IPS DF 6.9 (cell line): Measurements from ENCODE around the gene HOXA2.
A peak's percentile ranks its signal among the peaks of the same experiment; 100 is the strongest.

Experiments
- DNase-seq: peaks from one replicate; pipeline ENCODE4 v3.0.0-alpha.2; 2013; ENCODE audit warnings: low read depth, low spot score
- H3K27ac ChIP-seq: one replicate; pipeline ENCODE4 v1.5.1; 2013; ENCODE audit warnings: low read length, control low read depth
- H3K27me3 ChIP-seq: 2 replicates; pipeline ENCODE4 v1.6.1; 2013; ENCODE audit warnings: mild to moderate bottlenecking, low read length; ENCODE audit not compliant: control insufficient read depth, insufficient read depth
- H3K36me3 ChIP-seq: 2 replicates; pipeline ENCODE4 v1.6.1; 2013; ENCODE audit warnings: low read length; ENCODE audit not compliant: control insufficient read depth, insufficient read depth
- H3K4me1 ChIP-seq: 2 replicates; pipeline ENCODE4 v1.6.1; 2013; ENCODE audit warnings: low read length; ENCODE audit not compliant: control insufficient read depth, insufficient read depth
- H3K4me3 ChIP-seq: 2 replicates; pipeline ENCODE4 v1.5.1; 2013; ENCODE audit warnings: mild to moderate bottlenecking, low read length
- H3K9me3 ChIP-seq: 2 replicates; pipeline ENCODE4 v1.6.1; 2013; ENCODE audit warnings: low read length, inconsistent platforms; ENCODE audit not compliant: control insufficient read depth, insufficient read depth
- WGBS: extraction: QIAGEN DNeasy Blood & Tissue Kit; methylation state at CpG from one replicate; pipeline ENCODE4 v1.1.7; 2013; ENCODE audit warnings: mixed read lengths, missing lambda C conversion rate; ENCODE audit not compliant: insufficient read length, insufficient coverage; 5-methylcytosine and 5-hydroxymethylcytosine counted together

The HOXA2 gene

GRCh38 chr7:27116031-27116961 lies 13.8 kb upstream of the HOXA2 start:
- Histone ChIP-seq H3K27ac (no peak overlapping the region), H3K9me3 (no peaks in the 10 kb centered on the region), H3K4me3 (no peak overlapping the region), H3K4me1 (peaks cover 2% of the 10 kb centered on the region; the same call in 1 of the 2 replicates), H3K36me3 (no peaks in the 10 kb centered on the region), H3K27me3 (peaks cover 95% of the 10 kb centered on the region)
- DNase-seq, result no peak
- WGBS, result no CpG with 5 or more reads among the region's 20 CpGs

- peaks cover 95% of the 10 kb centered on the region for H3K27me3 ChIP-seq
- no peak overlapping the region for H3K27ac ChIP-seq
- DNase-seq, result no peak
- H3K4me3 ChIP-seq, result no peak overlapping the region
- H3K4me1 ChIP-seq, result peaks cover 2% of the 10 kb centered on the region; the same call in 1 of the 2 replicates
- no peaks in the 10 kb centered on the region for H3K9me3 ChIP-seq
- WGBS, result no CpG with 5 or more reads among the region's 45 CpGs
- no peaks in the 10 kb centered on the region for H3K36me3 ChIP-seq
Observed at GRCh38 chr7:27115221-27116026, 12.9 kb upstream of the HOXA2 start.

GRCh38 chr7:27114881-27115220 lies 12.4 kb upstream of the HOXA2 start:
- WGBS, result no CpG with 5 or more reads among the region's 6 CpGs
- no peak overlapping the region for H3K4me3 ChIP-seq

GRCh38 chr7:27113991-27114769 lies 11.7 kb upstream of the HOXA2 start:
- H3K4me3 ChIP-seq, result no peak overlapping the region
- WGBS, result no CpG with 5 or more reads among the region's 26 CpGs
- H3K9me3 ChIP-seq, result no peaks in the 10 kb centered on the region
- no peak for DNase-seq
- peaks cover 94% of the 10 kb centered on the region for H3K27me3 ChIP-seq
- H3K4me1 ChIP-seq, result peaks cover 2% of the 10 kb centered on the region; the same call in 1 of the 2 replicates
- H3K27ac ChIP-seq, result no peak overlapping the region
- no peaks in the 10 kb centered on the region for H3K36me3 ChIP-seq

More at GRCh38 chr7:27114881-27115220, 12.4 kb upstream of the HOXA2 start:
- Histone ChIP-seq H3K27me3 (peaks cover 94% of the 10 kb centered on the region), H3K36me3 (no peaks in the 10 kb centered on the region), H3K9me3 (no peaks in the 10 kb centered on the region), H3K27ac (no peak overlapping the region), H3K4me1 (peaks cover 2% of the 10 kb centered on the region; the same call in 1 of the 2 replicates)
- DNase-seq, result no peak

GRCh38 chr7:27112955-27113949 lies 10.8 kb upstream of the HOXA2 start:
- no CpG with 5 or more reads among the region's 57 CpGs for WGBS
- Histone ChIP-seq H3K36me3 (no peaks in the 10 kb centered on the region), H3K4me1 (peaks cover 2% of the 10 kb centered on the region; the same call in 1 of the 2 replicates), H3K27me3 (peaks cover 94% of the 10 kb centered on the region), H3K27ac (no peak overlapping the region), H3K9me3 (no peaks in the 10 kb centered on the region), H3K4me3 (peak overlapping the region; percentile 9; the same call in 1 of the 2 replicates)
- DNase-seq, result no peak

GRCh38 chr7:27112361-27112760 lies 9.9 kb upstream of the HOXA2 start:
- no peak overlapping the region for H3K4me3 ChIP-seq
- peaks cover 94% of the 10 kb centered on the region for H3K27me3 ChIP-seq
- peaks cover 4% of the 10 kb centered on the region; the same call in 1 of the 2 replicates for H3K4me1 ChIP-seq
- H3K27ac ChIP-seq, result no peak overlapping the region
- no peaks in the 10 kb centered on the region for H3K9me3 ChIP-seq
- H3K36me3 ChIP-seq, result no peaks in the 10 kb centered on the region
- DNase-seq, result no peak
- WGBS, result no CpG with 5 or more reads among the region's 4 CpGs

- Histone ChIP-seq H3K27me3 (peaks cover 92% of the 10 kb centered on the region), H3K4me1 (peaks cover 4% of the 10 kb centered on the region; the same call in 1 of the 2 replicates), H3K27ac (no peak overlapping the region), H3K36me3 (no peaks in the 10 kb centered on the region), H3K9me3 (no peaks in the 10 kb centered on the region), H3K4me3 (no peak overlapping the region)
- WGBS, result no CpG with 5 or more reads among the region's 4 CpGs
- no peak for DNase-seq
Observed at GRCh38 chr7:27111751-27112277, 9.3 kb upstream of the HOXA2 start.

GRCh38 chr7:27111042-27111750 lies 8.7 kb upstream of the HOXA2 start:
- H3K9me3 ChIP-seq, result no peaks in the 10 kb centered on the region
- WGBS, result no CpG with 5 or more reads among the region's 6 CpGs
- no peak overlapping the region for H3K4me3 ChIP-seq
- peaks cover 6% of the 10 kb centered on the region; the same call in 1 of the 2 replicates for H3K4me1 ChIP-seq
- DNase-seq, result no peak
- H3K27me3 ChIP-seq, result peaks cover 92% of the 10 kb centered on the region
- no peak overlapping the region for H3K27ac ChIP-seq
- no peaks in the 10 kb centered on the region for H3K36me3 ChIP-seq
